ENCODE measurements around the gene TM4SF1. TPM values are rescaled to one million over a fixed set of nuclear protein-coding genes. Genes with fewer than 3 reads are reported as not detected.

Gene TM4SF1
- total RNA-seq, 4 donors from 2014 or later: 50.6 to 142 (median 73.8) TPM

- no peak for TF ChIP-seq CTCF (IDR thresholded peaks at IDR 0.05; ENCODE audit: low read depth)
These were observed 21.3 kb downstream of the TM4SF1 start for GRCh38 chr3:149356044-149356592.

- TF ChIP-seq CTCF (IDR thresholded peaks at IDR 0.05; ENCODE audit: low read depth): no peak
These were observed 23.8 kb downstream of the TM4SF1 start for GRCh38 chr3:149353581-149354184.

GRCh38 chr3:149352556-149352955 is 24.9 kb downstream of the TM4SF1 start:
- no peak for TF ChIP-seq CTCF (IDR thresholded peaks at IDR 0.05; ENCODE audit: low read depth)

GRCh38 chr3:149343951-149344350 is 33.5 kb downstream of the TM4SF1 start:
- TF ChIP-seq CTCF (IDR thresholded peaks at IDR 0.05; ENCODE audit: low read depth): no peak

- TF ChIP-seq CTCF (IDR thresholded peaks at IDR 0.05; ENCODE audit: low read depth): no peak
These were observed 34.8 kb downstream of the TM4SF1 start for GRCh38 chr3:149342413-149343380.

- no peak for TF ChIP-seq CTCF (IDR thresholded peaks at IDR 0.05; ENCODE audit: low read depth)
These were observed 37.0 kb downstream of the TM4SF1 start for GRCh38 chr3:149340310-149340933.

GRCh38 chr3:149339931-149340309 is 37.5 kb downstream of the TM4SF1 start:
- no peak for TF ChIP-seq CTCF (IDR thresholded peaks at IDR 0.05; ENCODE audit: low read depth)
